Activated CD8-positive, alpha-beta memory T cell treated with anti-CD3 and anti-CD28 coated beads for 24 hours (primary cell): ENCODE data around the gene PABPC3.
A peak's percentile ranks its signal among the peaks of the same experiment; 100 is the strongest.

Experiments used
- DNase-seq: peaks from one replicate; pipeline ENCODE4 v3.0.0-alpha.2; 2020

Gene PABPC3

GRCh38 chr13:25112695-25113255, 16.8 kb downstream of the PABPC3 start:
- no peak for DNase-seq

- DNase-seq: peak; percentile 79
Observed at GRCh38 chr13:25114220-25114619, 18.3 kb downstream of the PABPC3 start.

GRCh38 chr13:25116044-25116443, 20.1 kb downstream of the PABPC3 start:
- DNase-seq: no peak

- no peak for DNase-seq
Observed at GRCh38 chr13:25117312-25117711, 21.4 kb downstream of the PABPC3 start.

GRCh38 chr13:25118378-25118905, 22.5 kb downstream of the PABPC3 start:
- DNase-seq: no peak

- no peak for DNase-seq
Observed at GRCh38 chr13:25130944-25131343, 35.0 kb downstream of the PABPC3 start.

- no peak for DNase-seq
Observed at GRCh38 chr13:25131881-25132420, 36.0 kb downstream of the PABPC3 start.

- DNase-seq: no peak
Observed at GRCh38 chr13:25132751-25133390, 36.9 kb downstream of the PABPC3 start.

- no peak for DNase-seq
Observed at GRCh38 chr13:25135896-25136295, 40.0 kb downstream of the PABPC3 start.

- DNase-seq: no peak
Observed at GRCh38 chr13:25136880-25137787, 41.2 kb downstream of the PABPC3 start.

- no peak for DNase-seq
Observed at GRCh38 chr13:25137788-25138115, 41.8 kb downstream of the PABPC3 start.

- no peak for DNase-seq
Observed at GRCh38 chr13:25141042-25141441, 45.1 kb downstream of the PABPC3 start.

GRCh38 chr13:25143706-25144105, 47.8 kb downstream of the PABPC3 start:
- no peak for DNase-seq

- DNase-seq: no peak
Observed at GRCh38 chr13:25147638-25148401, 51.9 kb downstream of the PABPC3 start.

GRCh38 chr13:25148402-25148771, 52.5 kb downstream of the PABPC3 start:
- DNase-seq: no peak
